ENCODE measurements around the gene PIGN.
"Not testable (repeated sequence)": the region's sequence is repeated elsewhere in the genome, so short reads cannot be mapped to it uniquely, and the experiment has no call there.

Gene PIGN

DNA sequence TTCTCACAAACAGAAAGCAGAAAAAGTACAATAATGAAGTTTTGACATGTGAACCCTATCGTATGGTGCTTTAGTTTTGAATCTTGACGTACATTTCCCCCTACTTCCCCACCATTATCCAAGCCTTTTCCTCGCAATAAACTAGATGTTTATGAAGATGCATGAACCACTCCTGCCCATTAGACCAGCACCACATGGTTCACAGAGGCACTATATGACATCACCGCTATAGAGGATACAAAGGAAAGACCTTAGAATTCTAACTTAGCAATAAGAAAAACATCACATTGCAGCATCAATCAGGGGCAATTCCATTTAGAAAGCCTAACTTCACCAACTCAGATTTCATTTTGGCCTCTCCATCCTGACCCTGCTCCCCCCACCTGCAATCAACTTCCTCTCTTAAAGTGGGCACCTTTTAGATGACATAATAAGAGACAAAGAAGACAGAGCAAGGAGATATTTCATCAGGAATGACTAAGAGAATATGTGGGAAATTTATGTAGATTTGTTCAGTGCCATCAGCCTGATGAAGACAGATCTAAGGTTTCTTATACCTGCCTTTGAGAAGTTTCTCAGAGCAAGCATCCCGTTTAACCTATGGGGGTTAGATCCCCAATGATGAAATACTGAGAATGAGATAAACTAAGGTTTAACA, 124.9 kb downstream of the PIGN start:
- no peak for DNase-seq (ENCODE audit: low read depth in 2 of 2)

DNA sequence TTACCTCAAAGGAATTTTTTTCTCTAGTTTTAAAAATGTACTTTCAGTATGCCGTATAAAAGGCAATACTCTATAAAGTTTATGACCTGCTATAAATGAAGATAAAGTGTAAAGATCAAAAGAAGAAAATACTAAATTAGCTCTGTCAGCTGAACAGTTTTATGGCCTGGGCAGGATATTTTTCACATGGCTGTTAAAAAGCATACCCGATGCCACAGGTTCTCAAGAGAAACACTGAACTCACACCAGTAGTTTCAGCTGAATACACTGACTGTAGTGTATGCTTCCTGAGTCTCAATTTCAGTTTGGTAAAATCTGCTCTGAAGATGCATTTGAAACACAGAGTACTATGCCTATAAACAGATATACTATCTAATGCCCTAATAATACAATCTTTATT, 126.0 kb downstream of the PIGN start:
- no peak for DNase-seq (ENCODE audit: low read depth in 2 of 2)

DNA sequence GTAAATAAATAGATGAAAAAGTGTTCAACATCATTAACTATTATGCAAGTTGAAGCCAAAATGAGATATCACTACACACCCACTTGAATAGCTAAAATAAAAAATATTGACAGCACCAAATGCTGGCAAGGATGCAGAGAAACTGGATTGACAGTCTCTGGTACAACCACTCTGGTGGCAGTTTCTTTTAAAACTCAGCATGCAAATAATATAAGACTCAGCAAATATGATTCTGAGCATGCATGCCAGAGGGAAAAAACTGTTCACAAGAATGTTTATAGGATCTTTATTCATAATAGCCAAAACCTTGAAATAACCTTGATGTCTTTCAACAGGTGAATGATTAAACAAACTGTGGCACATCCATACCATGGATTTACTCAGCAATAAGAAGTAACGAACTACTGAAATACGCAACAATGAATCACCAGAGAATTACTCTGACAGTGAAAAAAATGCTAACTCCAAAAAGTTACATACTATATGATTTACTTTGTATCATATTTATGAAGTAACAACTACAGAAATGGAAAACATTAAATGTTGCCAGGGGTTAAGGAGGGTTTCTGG, 131.8 kb downstream of the PIGN start:
- DNase-seq (ENCODE audit: low read depth in 2 of 2): no peak

DNA sequence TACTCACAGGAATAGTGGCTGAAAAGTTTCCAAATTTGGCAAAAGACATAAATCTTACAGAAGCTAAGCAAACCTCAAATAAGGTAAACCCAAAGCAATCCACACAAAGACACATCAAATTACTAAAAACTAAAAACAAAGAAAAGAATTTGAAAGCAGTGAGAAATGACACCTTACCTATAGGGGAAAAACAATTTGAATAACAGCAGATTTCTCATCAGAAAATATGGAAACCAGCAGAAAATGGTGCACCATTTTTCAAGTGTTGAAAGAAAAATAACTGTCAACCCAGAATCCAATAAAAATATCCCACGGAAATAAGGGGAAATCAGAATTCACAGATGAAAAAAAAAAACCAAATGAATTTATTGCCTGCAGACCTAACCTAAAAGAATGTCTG, 138.6 kb downstream of the PIGN start:
- DNase-seq (ENCODE audit: low read depth in 2 of 2): no peak

DNA sequence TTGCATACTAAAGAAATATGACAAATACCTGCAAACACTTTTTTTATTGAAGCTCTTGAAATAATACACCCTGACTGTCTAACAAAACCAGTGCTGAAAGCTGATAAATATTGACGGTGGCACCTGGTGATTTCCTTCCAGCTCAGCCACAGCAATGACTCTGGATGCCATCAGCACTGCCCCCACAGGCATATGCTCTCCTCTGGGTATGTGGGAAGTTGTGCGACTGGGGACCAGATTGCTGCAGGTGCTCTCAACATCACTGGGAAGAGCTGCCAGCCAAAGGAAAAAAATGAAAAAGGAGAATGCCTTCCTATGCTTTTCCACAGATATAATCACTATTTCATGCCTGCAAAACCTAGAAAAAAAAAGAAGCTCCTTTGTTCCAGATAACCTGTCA, 141.5 kb downstream of the PIGN start:
- DNase-seq (ENCODE audit: low read depth in 2 of 2): no peak

GRCh38 chr18:62044490-62045000, 142.3 kb downstream of the PIGN start:
- no peak for DNase-seq (ENCODE audit: low read depth in 2 of 2)

DNA sequence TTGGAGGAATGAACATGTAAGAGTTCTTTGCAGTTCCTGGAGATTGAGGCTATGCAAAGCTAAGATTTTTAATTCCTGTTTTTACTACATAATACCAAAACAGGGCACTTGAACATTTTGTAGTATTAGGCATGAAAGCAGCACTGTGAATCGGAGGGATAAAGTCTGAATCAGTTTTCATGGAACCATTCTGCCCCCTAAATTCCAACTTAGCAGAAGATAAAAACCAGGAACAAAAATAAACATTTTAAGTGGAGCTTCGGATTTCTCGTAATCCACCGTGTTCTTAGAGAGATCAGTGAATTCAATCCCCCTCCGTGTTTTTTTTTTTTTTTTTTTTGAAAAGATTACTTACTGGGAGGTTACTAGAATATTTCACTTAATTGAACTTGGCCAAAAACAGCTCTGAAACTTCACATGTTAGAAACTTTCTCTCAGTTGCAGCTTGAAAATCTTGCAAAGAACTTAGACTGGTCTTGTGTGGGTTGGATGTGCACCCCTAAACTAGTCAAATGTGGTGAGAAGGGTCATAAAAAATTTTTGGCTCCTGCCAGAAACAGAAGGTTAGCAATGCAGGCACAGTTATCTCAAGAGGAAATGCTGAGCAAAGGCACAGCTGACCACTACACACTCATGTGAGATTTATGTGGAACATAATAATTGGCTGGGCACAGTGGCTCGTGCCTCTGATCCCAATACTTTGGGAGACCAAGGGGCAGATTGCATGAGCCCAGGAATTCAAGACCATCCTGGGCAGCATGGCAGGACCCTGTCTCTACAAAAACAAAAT, 148.7 kb downstream of the PIGN start:
- DNase-seq (ENCODE audit: low read depth in 2 of 2): no peak

- DNase-seq (ENCODE audit: low read depth in 2 of 2): no peak
Observed at GRCh38 chr18:62037012-62037742, 149.7 kb downstream of the PIGN start.

- not testable (repeated sequence) for DNase-seq (ENCODE audit: low read depth in 2 of 2)
Observed at GRCh38 chr18:62034286-62034685, 152.6 kb downstream of the PIGN start.

DNA sequence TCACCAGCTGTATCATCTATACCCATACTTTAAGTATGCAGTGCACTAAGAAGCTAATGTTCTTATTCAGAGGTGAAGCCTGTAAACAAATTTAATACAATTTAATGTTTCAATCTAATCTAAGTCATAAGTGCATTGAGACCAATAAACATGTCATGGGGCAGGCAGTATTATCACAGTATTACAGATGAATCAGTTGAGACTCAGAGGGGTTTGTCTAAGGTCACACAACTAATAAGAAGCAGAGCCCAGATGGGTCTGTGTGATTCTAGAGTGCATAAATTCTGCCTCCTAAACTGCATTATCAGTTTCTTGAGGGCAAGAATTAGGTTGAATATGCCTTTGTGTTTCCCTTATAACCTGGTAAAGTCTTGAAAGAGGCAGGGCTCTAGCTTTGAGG, 153.1 kb downstream of the PIGN start:
- no peak for DNase-seq (ENCODE audit: low read depth in 2 of 2)

DNA sequence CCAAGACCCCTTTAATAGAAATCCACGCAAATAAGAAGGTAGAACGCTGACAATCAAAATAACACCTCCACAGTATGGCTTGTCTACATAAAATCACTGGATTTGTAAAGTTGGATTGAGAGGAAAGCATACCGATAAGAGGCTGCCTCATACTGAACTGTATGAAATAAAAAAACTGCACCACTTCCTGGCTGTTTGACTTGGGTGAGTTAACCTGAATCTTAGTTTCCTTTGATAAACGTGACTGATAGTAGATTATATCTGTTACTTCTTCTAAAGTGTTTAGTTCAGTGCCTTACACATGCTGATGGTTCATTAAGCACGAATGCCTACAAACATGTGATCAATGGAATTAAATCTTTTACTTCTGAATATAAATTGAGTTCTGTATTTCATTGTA, 153.6 kb downstream of the PIGN start:
- no peak for DNase-seq (ENCODE audit: low read depth in 2 of 2)

- no peak for DNase-seq (ENCODE audit: low read depth in 2 of 2)
Observed at GRCh38 chr18:62030091-62030985, 156.5 kb downstream of the PIGN start.

GRCh38 chr18:62028715-62029114, 158.1 kb downstream of the PIGN start:
- DNase-seq (ENCODE audit: low read depth in 2 of 2): no peak

- no peak for DNase-seq (ENCODE audit: low read depth in 2 of 2)
Observed at GRCh38 chr18:62027914-62028520, 158.8 kb downstream of the PIGN start.

DNA sequence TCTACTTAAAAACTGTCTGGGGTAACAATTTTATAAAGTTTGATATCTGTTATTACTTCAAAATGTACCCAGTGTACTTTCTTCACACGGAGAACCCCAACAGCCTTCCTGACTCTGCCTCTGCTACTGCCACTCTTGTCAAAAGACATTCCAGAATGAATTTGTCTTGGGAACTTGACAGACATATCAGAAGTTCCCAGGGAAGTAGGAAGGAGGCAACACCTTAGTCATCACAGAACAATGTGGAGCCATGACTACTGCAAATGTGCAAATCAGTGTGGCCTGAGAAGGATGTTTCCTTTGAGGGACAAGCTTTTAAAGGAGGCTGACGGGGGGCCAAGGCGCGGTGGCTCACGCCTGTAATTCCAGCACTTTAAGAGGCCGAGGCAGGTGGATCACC, 160.3 kb downstream of the PIGN start:
- no peak for DNase-seq (ENCODE audit: low read depth in 2 of 2)

DNA sequence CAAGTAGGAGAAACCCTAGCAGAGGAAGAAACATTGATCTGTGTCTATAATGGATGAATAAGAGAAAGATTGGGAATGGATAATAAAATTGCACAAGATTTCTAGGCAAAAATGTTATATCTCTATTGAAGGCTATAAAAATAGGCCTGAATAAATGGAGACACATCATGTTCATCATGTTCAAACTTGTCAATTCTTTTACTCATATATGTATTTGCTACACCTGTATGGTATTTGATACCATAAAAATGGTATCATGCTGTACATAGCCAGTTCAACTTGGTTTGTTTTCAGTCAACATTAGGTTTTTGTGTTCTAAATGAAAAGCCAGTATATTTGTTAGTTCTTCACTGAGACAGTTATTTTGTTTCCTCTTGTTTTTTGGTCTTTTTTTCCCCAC, 161.9 kb downstream of the PIGN start:
- DNase-seq (ENCODE audit: low read depth in 2 of 2): no peak

- DNase-seq (ENCODE audit: low read depth in 2 of 2): no peak
Observed at GRCh38 chr18:62023536-62023935, 163.3 kb downstream of the PIGN start.

DNA sequence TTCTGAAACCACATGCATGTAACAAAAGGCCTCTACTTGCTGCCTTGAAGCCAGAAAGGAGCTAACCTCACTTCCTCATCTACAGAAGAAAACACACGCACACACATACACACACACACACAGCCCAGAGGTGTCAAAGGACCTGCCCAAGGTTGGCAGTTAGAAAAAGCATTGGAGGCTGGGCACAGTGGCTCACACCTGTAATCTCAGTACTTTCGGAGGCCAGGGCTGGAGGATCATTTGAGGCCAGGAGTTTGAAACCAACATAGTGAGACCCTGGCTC, 168.2 kb downstream of the PIGN start:
- DNase-seq (ENCODE audit: low read depth in 2 of 2): no peak

DNA sequence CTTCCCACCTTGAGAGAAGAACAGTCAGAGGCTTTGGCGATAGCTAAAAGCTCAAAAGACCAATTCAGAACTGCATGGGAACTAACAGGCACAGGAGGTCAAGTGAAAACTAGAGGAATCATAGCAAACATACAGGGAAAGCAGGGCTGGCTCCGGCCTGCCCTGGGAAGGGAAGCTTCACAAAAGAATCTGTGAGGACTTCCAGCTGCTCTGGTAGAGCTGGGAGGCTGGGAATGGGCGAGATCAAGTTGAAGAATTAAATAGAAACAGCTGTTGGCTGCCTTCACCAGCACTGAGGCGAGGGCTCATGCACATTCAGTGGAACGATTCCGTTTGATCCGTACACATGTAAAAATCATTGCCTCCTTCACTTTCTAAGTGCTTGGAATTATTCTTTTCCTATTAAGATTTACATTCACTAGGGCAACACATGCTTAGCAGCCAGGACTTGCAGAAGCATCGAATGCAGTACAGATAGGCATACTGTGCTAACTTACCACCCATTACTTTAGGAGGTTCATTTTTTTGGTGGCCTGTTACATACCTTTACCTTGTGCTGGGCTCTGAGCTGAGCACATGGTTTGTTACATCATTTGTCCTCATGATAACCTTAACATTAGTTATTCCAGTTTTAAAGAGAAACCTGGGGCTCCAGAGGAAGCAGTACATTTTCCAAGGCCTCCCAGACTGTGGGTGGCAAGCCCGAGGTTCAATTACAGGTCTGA, 168.7 kb downstream of the PIGN start:
- DNase-seq (ENCODE audit: low read depth in 2 of 2): no peak

- no peak for DNase-seq (ENCODE audit: low read depth in 2 of 2)
Observed at GRCh38 chr18:62017618-62018017, 169.2 kb downstream of the PIGN start.
